HT1080 (cell line): ENCODE measurements around the gene ERAL1. TPM values are rescaled to one million over a fixed set of nuclear protein-coding genes. Genes with fewer than 3 reads are reported as not detected.
A peak's percentile ranks its signal among the peaks of the same experiment; 100 is the strongest.
"Not testable (repeated sequence)": the region's sequence is repeated elsewhere in the genome, so short reads cannot be mapped to it uniquely, and the experiment has no call there.

Experiments
- DNase-seq: peaks from one replicate; pipeline ENCODE4 v3.0.0-alpha.2; 2015; ENCODE audit warnings: low read depth
- total RNA-seq: library from RNA; depleted of rRNA; stranded (reverse); fragments of >200 nt; shearing (Covaris generic); gene quantifications from 2 replicates; pipeline ENCODE4 v1.2.3, GENCODE V29; 2014

ERAL1 gene
- total RNA-seq, 1 experiment from 2014 or later, result 47.1 TPM

DNA sequence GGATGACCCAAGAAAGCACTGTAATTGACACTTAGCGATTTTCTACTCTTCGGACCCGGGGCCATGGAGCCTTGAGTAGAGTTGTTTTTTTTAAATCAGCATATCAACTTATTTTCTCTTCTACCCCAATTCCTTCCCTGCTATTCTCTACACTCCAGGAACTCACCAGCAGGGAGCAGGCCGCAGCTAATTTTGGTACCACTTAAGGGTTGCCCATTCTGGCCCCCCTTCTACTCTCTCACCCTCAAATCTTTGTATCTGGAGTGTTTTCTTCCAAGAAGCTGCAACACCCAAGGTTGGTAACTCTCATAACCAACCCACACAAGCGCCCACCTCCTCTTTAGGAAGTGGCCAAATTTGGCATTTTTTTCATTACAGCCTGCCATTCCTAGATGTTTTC lies 5.5 kb upstream of the ERAL1 start:
- DNase-seq, result no peak

GRCh38 chr17:28853295-28853694 lies 1.5 kb upstream of the ERAL1 start:
- no peak for DNase-seq

- no peak for DNase-seq
Observed at GRCh38 chr17:28855336-28855679, 492 bp downstream of the ERAL1 start.

- DNase-seq, result no peak
Observed at GRCh38 chr17:28856028-28856574, 1.3 kb downstream of the ERAL1 start.

DNA sequence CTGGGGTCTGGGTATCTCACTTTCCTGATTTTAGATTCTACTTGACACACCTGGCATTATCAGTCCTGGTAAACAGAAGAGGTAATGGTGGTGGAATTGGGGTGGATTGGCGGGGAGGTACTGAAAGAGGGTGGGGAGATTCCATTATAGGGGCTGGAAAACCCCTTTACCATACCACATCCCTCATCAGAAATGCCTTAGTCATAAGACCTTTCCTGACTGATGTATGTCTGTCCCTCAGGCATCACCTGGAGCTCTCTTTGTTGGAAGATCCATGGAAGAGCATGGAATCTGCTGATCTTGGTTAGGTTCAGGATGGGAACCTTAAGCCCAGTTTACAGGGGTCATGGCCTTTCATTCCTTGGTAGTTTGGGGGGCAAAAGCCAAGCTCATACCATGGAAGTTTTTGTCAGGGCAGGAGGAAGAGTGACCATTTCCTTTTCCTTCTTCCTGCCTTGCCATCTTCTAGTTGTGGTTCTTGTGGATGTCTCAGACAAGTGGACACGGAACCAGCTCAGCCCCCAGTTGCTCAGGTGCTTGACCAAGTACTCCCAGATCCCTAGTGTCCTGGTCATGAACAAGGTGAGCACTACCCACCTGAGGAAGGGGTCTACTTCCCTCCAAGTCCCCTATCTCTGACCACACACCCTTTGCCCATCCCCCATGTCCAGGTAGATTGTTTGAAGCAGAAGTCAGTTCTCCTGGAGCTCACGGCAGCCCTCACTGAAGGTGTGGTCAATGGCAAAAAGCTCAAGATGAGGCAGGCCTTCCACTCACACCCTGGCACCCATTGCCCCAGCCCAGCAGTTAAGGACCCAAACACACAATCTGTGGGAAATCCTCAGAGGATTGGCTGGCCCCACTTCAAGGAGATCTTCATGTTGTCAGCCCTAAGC lies 3.3 kb downstream of the ERAL1 start:
- DNase-seq, result no peak

DNA sequence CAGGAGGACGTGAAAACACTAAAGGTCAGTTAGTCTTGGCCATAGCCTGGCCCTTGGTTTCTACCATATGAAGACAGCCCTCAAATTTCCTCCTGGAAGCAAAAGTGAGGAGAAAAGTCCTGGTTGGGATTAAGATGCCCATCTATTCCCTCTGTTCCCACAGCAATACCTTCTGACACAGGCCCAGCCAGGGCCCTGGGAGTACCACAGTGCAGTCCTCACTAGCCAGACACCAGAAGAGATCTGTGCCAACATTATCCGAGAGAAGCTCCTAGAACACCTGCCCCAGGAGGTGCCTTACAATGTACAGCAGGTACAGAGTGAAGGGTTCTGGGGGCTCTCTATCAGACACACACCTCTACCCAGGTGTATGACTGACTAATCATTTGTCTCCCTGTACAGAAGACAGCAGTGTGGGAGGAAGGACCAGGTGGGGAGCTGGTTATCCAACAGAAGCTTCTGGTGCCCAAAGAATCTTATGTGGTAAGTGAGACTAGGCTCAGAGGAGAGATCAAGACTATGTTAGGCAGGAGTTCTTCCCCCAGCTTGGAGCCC lies 4.1 kb downstream of the ERAL1 start:
- DNase-seq, result no peak

- DNase-seq, result no peak
Observed at GRCh38 chr17:28860363-28860808, 5.6 kb downstream of the ERAL1 start.

DNA sequence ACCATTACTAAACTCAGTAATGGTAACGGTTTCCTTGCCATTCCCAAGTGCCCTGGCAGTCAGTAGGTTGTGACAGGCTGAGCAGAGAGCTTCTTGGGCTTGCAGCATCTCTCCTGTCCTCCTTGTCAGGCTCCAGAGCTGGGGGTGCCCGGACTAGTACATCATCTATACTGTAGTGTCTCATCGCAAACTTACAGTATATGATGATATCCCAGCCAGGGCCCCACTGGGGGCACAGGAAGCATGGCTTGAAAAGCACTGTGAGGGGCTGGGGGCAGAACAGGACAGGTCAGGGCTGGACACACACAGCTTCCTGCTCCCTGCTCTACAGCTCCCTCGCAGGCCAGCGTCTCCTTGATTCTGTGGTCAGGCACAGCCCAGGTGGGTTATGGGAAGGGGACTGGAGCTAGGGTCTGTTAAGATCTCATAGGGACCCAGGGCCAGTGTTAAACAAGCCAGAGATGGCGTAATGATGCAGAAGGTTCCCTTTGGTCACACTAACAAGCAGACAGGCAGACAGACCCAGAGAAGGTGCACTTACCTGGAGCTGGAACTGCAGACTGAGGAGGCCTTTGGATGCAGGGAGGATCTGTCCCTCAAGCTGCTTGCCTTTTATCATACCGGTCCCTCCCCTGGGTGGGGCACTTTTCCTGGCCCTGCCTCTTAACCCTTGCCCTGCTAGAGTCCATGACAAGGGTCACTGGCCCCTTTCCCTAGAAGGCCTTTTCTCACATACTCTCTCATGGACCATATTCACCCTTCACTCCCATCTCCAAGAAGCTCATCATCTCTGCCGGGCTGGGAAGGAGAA lies 6.8 kb downstream of the ERAL1 start:
- DNase-seq, result no peak

DNA sequence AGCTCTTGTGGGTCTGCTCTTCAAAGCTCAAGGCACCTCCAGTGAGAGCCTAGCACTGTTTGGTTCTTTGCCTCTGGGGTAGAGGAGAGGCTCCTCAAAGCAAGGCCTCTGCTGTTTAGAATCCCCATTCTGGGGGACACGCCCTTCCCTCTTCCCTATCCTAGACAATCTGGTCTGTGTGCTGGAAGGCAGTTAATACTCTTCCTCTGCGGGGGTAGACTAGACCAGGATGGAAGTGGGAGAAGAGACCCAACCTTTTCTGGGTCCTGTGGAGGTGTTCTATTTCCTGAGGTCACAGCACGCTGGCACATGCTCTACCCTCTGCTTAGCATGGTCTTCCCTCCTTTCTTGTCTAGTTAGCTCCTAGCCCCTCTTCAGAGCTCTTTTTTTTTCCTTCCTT lies 7.7 kb downstream of the ERAL1 start:
- DNase-seq, result no peak

- no peak for DNase-seq
Observed at GRCh38 chr17:28863953-28864352, 9.1 kb downstream of the ERAL1 start.

DNA sequence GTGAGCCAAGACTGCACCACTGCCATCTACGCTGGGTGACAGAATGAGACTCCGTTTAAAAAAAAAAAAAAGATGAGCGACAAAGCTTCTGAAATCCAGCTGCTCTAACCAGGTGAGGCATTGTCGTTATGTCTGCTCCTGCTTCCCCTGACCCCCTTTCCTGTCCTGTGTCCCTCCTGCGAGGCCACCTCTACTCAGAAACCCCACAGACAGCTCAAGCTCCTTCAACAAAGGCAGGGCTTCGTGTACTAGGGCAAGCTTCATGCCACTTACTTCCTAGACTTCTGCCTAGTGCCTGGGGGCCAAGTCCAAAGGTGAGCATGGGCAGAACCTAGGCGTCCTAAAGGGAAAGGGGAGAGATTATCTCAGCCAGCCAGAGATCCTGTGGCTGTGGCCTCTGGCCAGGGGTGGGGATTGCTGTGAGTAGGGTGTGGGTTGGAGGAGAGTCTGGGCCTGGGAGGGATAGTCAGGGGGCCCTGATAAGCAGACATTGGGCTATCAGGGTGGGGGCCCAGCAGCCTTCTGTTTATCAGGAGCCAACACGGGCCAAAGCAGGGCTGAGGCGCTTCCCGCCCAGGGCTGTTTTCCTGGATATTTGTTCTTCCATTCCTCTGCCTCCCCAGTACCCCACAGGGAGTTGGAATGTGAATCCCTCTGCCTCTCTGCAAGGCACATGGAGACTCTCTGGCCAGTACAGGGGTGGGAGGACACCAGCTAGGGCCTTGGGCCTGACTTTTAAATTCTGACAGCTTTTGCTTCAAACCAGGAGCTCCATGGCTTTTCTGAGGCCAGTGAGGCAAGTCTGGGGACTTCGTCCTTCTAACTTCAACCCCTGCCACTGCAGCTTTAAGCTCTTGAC lies 10.4 kb downstream of the ERAL1 start:
- no peak for DNase-seq

DNA sequence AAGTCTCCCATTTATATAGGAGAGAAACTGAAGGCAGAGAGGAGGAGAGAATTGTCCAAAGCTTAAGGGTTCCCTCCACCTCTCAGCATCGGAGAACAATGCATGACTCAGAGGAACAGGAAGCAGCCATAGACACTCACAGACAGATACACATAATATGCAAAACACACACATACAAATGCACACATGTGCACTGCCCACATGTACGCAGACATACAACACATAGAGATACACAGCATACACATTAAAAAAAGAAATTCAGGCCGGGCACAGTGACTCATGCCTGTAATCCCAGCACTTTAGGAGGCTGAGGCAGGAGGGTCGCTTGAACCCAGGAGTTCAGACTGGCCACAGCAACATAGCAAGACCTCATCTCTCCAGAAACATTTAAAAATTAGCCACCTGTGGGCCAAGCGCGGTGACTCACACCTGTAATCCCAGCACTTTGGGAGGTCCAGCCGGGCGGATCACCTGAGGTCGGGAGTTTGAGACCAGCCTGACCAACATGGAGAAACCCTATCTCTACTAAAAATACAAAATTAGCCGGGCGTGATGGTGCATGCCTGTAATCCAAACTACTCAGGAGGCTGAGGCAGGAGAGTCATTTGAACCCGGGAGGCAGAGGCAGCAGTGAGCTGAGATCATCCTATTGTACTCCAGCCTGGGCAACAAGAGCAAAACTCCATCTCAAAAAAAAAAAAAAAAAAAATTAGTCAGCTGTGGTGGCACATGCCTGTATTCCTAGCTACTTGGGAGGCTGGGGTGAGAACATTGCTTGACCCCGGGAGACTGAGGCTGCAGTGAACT lies 11.3 kb downstream of the ERAL1 start:
- DNase-seq, result peak; percentile 69

DNA sequence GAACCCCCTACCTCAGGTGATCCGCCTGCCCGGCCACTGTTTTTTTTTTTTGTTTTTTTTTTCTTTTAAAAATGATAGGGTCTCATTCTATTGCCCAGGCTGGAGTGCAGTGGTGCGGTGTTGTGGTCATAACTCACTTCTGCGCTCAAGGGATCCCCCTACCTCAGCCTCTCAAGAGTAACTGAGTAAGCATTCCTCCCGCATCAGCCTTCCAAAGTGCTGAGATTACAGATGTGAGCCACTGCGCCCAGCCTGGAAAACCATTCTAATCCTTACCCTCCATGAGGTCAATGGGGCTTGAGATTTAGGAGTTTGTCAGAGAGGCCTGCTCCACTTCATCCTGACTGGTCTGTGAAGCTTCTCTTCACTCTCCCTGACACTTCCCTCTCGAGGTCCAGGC lies 12.5 kb downstream of the ERAL1 start:
- DNase-seq, result no peak

GRCh38 chr17:28871056-28871579 lies 16.3 kb downstream of the ERAL1 start:
- DNase-seq, result no peak

GRCh38 chr17:28873839-28874238 lies 19.0 kb downstream of the ERAL1 start:
- DNase-seq, result no peak

DNA sequence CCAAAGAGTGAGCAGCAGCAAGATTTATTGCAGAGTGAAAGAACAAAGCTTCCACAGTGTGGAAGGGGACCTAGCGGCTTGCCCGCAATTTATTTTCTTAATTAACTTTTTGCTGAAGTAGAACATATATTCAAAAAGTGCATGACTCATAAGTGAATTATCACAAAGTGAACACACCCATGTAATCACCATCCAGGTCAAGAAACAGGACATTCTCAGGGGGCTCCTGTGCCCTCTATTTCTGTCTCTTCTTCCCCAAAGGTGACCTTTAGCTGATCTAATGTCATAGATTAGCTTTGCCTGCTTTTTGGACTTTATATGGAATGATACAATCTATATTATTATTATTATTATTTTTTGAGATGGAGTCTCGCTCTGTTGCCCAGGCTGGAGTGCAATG lies 19.9 kb downstream of the ERAL1 start:
- DNase-seq, result no peak

GRCh38 chr17:28875848-28876550 lies 21.2 kb downstream of the ERAL1 start:
- no peak for DNase-seq

DNA sequence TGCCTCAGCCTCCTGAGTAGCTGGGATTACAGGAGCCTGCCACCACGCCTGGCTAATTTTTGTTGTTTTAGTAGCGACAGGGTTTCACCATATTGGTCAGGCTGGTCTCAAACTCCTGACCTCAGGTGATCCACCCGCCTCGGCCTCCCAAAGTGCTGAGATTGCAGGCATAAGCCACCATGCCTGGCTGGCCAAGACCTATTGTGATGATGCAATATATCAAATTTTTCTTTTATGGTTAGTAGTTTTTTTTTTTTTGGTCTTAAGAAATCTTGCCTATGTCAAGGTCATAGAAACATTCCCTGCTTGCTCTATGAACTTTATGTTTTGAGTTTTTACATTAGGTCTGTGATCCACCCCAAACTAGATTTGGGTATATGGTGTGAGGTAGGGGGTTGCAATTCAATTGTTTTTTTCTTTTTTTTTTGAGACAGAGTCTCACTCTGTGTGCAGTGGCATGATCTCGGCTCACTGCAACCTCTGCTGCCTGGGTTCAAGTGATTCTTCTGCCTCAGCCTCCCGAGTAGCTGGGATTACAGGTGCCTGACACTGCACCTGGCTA lies 22.4 kb downstream of the ERAL1 start:
- not testable (repeated sequence) for DNase-seq
